Urinary bladder (tissue), 4 donors: ENCODE measurements around the gene ACIN1. TPM values are rescaled to one million over a fixed set of nuclear protein-coding genes. Genes with fewer than 3 reads are reported as not detected.

Experiments
- DNase-seq: peaks from one replicate; pipeline ENCODE4 v3.0.0-alpha.2; 2015; ENCODE audit errors: extremely low spot score
- H3K27ac ChIP-seq: one replicate; pipeline ENCODE4 v1.5.1; 2013; ENCODE audit warnings: low read depth, mild to moderate bottlenecking, moderate library complexity
- H3K36me3 ChIP-seq: one replicate; pipeline ENCODE4 v1.6.1; 2013; ENCODE audit warnings: mild to moderate bottlenecking, moderate library complexity; ENCODE audit not compliant: insufficient read depth
- H3K4me1 ChIP-seq: one replicate; pipeline ENCODE4 v1.6.1; 2013; ENCODE audit warnings: mild to moderate bottlenecking, moderate library complexity; ENCODE audit not compliant: insufficient read depth
- H3K4me3 ChIP-seq: one replicate; pipeline ENCODE4 v1.5.1; 2013; ENCODE audit warnings: low read depth, low read length
- WGBS: extraction: QIAGEN DNeasy Blood & Tissue Kit; methylation state at CpG from one replicate; pipeline ENCODE4 v1.1.7; 2013; 5-methylcytosine and 5-hydroxymethylcytosine counted together
- polyA plus RNA-seq: library from polyadenylated mRNA; stranded (reverse); fragments of 200-250 nt; gene quantifications from one replicate; pipeline ENCODE4 v1.2.3, GENCODE V29; 2013
- total RNA-seq: library from RNA; depleted of rRNA; stranded (reverse); fragments of >200 nt; gene quantifications from one replicate; pipeline ENCODE4 v1.2.3, GENCODE V29; 2014
- donor health status: healthy with polysubstance abuse.
- donor health status: healthy.

The ACIN1 gene
- total and polyA plus RNA-seq, 2 donors = 82.2 to 87.9 TPM

DNA sequence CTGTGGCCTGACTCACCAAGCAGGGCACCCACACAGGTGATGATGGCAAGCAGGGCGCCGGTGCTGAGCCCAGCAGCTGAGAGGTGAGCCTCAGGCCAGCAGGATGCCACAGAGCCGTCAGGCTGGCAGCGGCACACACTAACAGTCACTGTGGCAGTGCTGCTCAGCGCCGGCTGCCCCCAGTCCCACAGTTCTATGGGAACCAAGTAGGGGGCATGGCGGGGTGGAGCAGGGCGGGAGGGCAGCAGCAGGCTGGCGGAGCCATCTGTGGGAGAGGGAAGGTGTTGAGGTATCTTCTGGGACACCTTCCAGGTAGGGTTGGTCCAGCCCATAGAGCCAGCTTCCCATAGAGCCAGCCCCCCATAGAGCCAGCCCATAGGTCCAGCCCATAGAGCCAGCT is 45.9 kb downstream of the ACIN1 start:
- H3K4me3 ChIP-seq = no peak overlapping the region
- 97% methylated on average over 9 of the region's 9 CpGs for WGBS
- no peaks in the 10 kb centered on the region for H3K36me3 ChIP-seq
- no peak overlapping the region for H3K27ac ChIP-seq
- DNase-seq = no peak
- H3K4me1 ChIP-seq = no peaks in the 10 kb centered on the region

- Histone ChIP-seq H3K36me3 (no peaks in the 10 kb centered on the region), H3K4me3 (no peak overlapping the region), H3K27ac (no peak overlapping the region), H3K4me1 (no peaks in the 10 kb centered on the region)
- DNase-seq = no peak
- 76% methylated on average over 85 of the region's 85 CpGs for WGBS
Observed at GRCh38 chr14:23047751-23048693, 46.9 kb downstream of the ACIN1 start.

GRCh38 chr14:23047034-23047634 is 47.8 kb downstream of the ACIN1 start:
- DNase-seq = no peak
- WGBS = 67% methylated on average over 6 of the region's 6 CpGs
- Histone ChIP-seq H3K27ac (no peak overlapping the region), H3K4me1 (no peaks in the 10 kb centered on the region), H3K4me3 (no peak overlapping the region), H3K36me3 (no peaks in the 10 kb centered on the region)

GRCh38 chr14:23045419-23046357 is 49.2 kb downstream of the ACIN1 start:
- Histone ChIP-seq H3K4me1 (no peaks in the 10 kb centered on the region), H3K36me3 (no peaks in the 10 kb centered on the region), H3K27ac (no peak overlapping the region), H3K4me3 (no peak overlapping the region)
- no peak for DNase-seq
- 86% methylated on average over 13 of the region's 13 CpGs for WGBS

DNA sequence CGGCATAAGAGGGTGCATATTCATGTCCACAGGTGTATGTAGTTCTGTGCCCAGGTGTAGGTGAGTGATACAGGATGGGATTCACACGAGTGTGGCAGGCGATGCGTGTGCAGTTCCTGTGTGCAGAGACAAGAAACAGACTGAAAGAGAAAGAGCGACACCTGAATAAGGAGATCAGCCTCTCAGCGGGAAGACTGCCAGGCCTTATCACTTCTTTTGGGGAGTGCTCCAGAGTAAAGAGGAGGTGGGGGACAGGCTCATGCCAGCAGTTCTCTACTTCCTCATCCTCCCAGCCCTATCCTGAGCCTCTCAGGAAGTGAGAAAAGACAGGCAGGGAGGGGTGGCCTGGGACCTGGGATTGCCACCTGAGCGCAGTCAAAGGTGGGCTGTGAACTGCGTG is 50.1 kb downstream of the ACIN1 start:
- no peak for DNase-seq
- Histone ChIP-seq H3K4me3 (no peak overlapping the region), H3K4me1 (no peaks in the 10 kb centered on the region), H3K27ac (no peak overlapping the region), H3K36me3 (no peaks in the 10 kb centered on the region)
- 83% methylated on average over 8 of the region's 8 CpGs for WGBS

GRCh38 chr14:23043754-23044153 is 51.2 kb downstream of the ACIN1 start:
- 72% methylated on average over 3 of the region's 3 CpGs for WGBS
- no peaks in the 10 kb centered on the region for H3K36me3 ChIP-seq
- H3K4me3 ChIP-seq = no peak overlapping the region
- DNase-seq = no peak
- no peaks in the 10 kb centered on the region for H3K4me1 ChIP-seq
- no peak overlapping the region for H3K27ac ChIP-seq

- H3K4me1 ChIP-seq = no peaks in the 10 kb centered on the region
- DNase-seq = no peak
- H3K4me3 ChIP-seq = no peak overlapping the region
- WGBS = 83% methylated on average over 6 of the region's 6 CpGs
- no peaks in the 10 kb centered on the region for H3K36me3 ChIP-seq
- H3K27ac ChIP-seq = no peak overlapping the region
Observed at GRCh38 chr14:23043145-23043544, 51.8 kb downstream of the ACIN1 start.

DNA sequence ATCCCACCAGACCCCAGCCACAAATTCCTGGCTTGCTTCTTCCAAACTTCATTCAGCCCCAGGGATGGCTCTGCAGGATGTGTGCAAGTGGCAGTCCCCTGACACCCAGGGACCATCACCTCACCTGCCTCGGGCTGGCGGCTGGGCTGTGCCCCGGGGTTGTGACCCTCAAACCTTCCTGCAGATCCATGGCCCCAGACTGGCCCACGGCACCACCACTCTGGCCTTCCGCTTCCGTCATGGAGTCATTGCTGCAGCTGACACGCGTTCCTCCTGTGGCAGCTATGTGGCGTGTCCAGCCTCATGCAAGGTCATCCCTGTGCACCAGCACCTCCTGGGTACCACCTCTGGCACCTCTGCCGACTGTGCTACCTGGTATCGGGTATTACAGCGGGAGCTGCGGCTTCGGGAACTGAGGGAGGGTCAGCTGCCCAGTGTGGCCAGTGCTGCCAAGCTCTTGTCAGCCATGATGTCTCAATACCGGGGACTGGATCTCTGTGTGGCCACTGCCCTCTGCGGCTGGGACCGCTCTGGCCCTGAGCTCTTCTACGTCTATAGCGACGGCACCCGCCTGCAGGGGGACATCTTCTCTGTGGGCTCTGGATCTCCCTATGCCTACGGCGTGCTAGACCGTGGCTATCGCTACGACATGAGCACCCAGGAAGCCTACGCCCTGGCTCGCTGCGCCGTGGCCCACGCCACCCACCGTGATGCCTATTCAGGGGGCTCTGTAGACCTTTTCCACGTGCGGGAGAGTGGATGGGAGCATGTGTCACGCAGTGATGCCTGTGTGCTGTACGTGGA is 52.6 kb downstream of the ACIN1 start, which contains the start of gene PSMB11:
Gene PSMB11, plus strand, starts transcription at position 51 of the 804 bp plus-strand sequence. Its CDS starts 14 bp downstream, at position 65.
- Histone ChIP-seq H3K4me1 (no peaks in the 10 kb centered on the region), H3K4me3 (no peak within 1 kb of the TSS), H3K36me3 (no peaks in the 10 kb centered on the region), H3K27ac (no peak within 1 kb of the TSS)
- no peak for DNase-seq
- 95% methylated on average over 36 of the region's 36 CpGs for WGBS

DNA sequence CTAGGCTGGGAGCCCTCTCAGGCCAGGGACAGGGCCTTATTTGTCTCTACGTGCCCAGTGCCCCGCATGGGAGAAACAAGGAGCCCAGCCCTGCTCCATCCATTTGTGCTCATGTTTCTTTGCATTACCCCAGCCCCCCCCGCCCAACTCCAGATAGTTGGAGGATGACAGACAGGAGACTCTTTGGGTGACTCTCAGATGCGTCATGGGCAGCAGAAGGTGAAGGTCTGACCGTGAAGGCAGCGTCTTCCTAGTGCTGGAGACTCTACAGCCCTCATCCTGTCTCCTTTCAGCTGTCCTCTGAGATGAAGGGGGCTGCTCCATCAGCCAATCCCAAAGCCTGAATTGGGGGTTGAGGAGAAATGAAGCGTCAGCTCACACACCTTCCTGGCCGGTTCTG is 53.2 kb downstream of the ACIN1 start:
- Histone ChIP-seq H3K4me1 (no peaks in the 10 kb centered on the region), H3K4me3 (no peak overlapping the region), H3K27ac (no peak overlapping the region), H3K36me3 (no peaks in the 10 kb centered on the region)
- WGBS = 81% methylated on average over 8 of the region's 8 CpGs
- no peak for DNase-seq

GRCh38 chr14:23040100-23040499 is 54.8 kb downstream of the ACIN1 start:
- Histone ChIP-seq H3K4me1 (no peaks in the 10 kb centered on the region), H3K4me3 (no peak overlapping the region), H3K36me3 (no peaks in the 10 kb centered on the region), H3K27ac (no peak overlapping the region)
- WGBS = 89% methylated on average over 4 of the region's 4 CpGs
- DNase-seq = no peak

DNA sequence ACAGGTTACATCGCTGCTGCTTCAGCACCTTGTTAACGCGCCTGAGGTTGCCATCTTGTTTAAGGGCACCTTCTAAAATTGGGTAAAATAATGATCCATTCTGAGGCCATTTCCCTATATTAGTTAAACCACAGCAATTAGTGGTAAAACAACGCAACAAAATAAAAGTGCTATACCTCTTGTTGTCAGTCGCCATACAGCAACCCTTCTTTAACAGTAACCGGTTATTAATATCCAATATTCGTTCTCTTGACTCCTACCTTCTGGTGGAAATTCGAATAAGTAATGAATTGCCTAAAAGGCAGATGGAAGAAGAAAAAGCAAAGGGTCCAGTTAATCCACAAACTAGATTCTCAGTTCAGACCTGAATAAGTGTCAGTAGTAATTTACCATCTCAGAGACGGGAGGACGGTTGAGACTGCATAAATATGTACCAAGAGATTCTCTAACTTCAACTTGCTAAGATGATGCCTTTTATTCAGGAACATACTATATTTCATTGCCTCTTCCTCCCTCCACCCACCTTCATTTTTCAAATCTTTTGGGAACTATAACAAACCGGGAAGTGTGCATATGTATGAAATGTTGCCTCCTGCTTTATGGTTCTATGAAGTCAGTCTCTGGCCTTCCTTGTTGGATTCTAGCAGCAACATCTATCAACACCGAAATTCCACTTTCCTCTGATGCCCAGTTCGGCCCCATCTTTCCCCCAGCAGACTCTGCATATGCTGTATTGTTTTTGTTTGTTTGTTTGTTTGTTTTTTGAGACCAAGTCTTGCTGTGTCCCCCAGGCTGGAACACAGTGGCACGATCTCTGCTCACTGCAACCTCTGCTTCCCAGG is 59.4 kb downstream of the ACIN1 start:
- H3K4me3 ChIP-seq = peak overlapping the region; percentile 83
- no peak for DNase-seq
- peak overlapping the region; percentile 93 for H3K27ac ChIP-seq
- peaks cover 4% of the 10 kb centered on the region for H3K36me3 ChIP-seq
- WGBS = 64% methylated on average over 14 of the region's 14 CpGs
- H3K4me1 ChIP-seq = no peaks in the 10 kb centered on the region
